Smooth muscle cell (in vitro differentiated cells): ENCODE measurements around the gene ACBD6. TPM values are rescaled to one million over a fixed set of nuclear protein-coding genes. Genes with fewer than 3 reads are reported as not detected.

Source experiments
- DNase-seq: peaks from one replicate; lab custom pipeline; 2025; ENCODE audit not compliant: unreplicated experiment; lab: John Stamatoyannopoulos, UW
- H2AFZ ChIP-seq: fragments of 200-600 bp; sonication (generic); 2 replicates; pipeline ENCODE4 v1.6.0; 2016; ENCODE audit warnings: antibody characterized with exemption, low read depth, mild to moderate bottlenecking
- H3F3A ChIP-seq: fragments of 200-600 bp; sonication (generic); 2 replicates; pipeline ENCODE4 v1.6.0; 2017; ENCODE audit warnings: antibody characterized with exemption, low read depth
- H3K27ac ChIP-seq: fragments of 200-600 bp; sonication (generic); 2 replicates; pipeline ENCODE4 v1.5.1; 2016; ENCODE audit warnings: low read depth, mild to moderate bottlenecking
- H3K27me3 ChIP-seq: fragments of 200-600 bp; sonication (generic); 2 replicates; pipeline ENCODE4 v1.6.1; 2016; ENCODE audit warnings: low read depth, mild to moderate bottlenecking
- H3K36me3 ChIP-seq: fragments of 200-600 bp; sonication (generic); 2 replicates; pipeline ENCODE4 v1.5.1; 2016; ENCODE audit warnings: low read depth
- H3K4me1 ChIP-seq: fragments of 200-600 bp; sonication (generic); 2 replicates; pipeline ENCODE4 v1.5.1; 2016; ENCODE audit warnings: low read depth
- H3K4me2 ChIP-seq: fragments of 200-600 bp; sonication (generic); 2 replicates; pipeline ENCODE4 v1.6.0; 2016; ENCODE audit warnings: mild to moderate bottlenecking
- H3K4me3 ChIP-seq: fragments of 200-600 bp; sonication (generic); 2 replicates; pipeline ENCODE4 v1.5.1; 2016; ENCODE audit warnings: mild to moderate bottlenecking
- H3K79me2 ChIP-seq: fragments of 200-600 bp; sonication (generic); 2 replicates; pipeline ENCODE4 v1.6.0; 2016; ENCODE audit warnings: low read depth, mild to moderate bottlenecking
- H3K9ac ChIP-seq: fragments of 200-600 bp; sonication (generic); 2 replicates; pipeline ENCODE4 v1.6.0; 2016; ENCODE audit warnings: low read depth
- H3K9me3 ChIP-seq: fragments of 200-600 bp; sonication (generic); replicated peaks from 2 replicates; pipeline ENCODE4 v1.5.1; 2016; ENCODE audit warnings: low read depth
- H4K20me1 ChIP-seq: fragments of 200-600 bp; sonication (generic); 2 replicates; pipeline ENCODE4 v1.6.0; 2016; ENCODE audit warnings: low read depth
- WGBS: methylation state at CpG from one replicate; pipeline ENCODE4 v1.1.7; 2016; ENCODE audit warnings: low lambda C conversion rate; 5-methylcytosine and 5-hydroxymethylcytosine counted together
- polyA plus RNA-seq: library from polyadenylated mRNA; unstranded; fragments of >200 nt; fragmentation: Nextera tagmentation; extraction: Ambion mirVana; gene quantifications from 2 replicates; pipeline ENCODE4 v1.2.1, GENCODE V29; 2016
- total RNA-seq: library from RNA; depleted of rRNA; stranded (reverse); fragments of >200 nt; gene quantifications from 2 replicates; pipeline ENCODE4 v1.2.3, GENCODE V29; 2014
- TF ChIP-seq, protein P1 (sequence below): fragments of 200-600 bp; sonication (generic); IDR thresholded peaks from 2 replicates; pipeline ENCODE4 v1.5.1; 2017; ENCODE audit warnings: borderline replicate concordance, mild to moderate bottlenecking, antibody characterized with exemption; ENCODE audit not compliant: insufficient read depth, poor library complexity, severe bottlenecking

The ACBD6 gene
- total and polyA plus RNA-seq, 2 experiments from 2014 or later = 44.1 to 48.7 TPM

- TF ChIP-seq, protein P1, sequence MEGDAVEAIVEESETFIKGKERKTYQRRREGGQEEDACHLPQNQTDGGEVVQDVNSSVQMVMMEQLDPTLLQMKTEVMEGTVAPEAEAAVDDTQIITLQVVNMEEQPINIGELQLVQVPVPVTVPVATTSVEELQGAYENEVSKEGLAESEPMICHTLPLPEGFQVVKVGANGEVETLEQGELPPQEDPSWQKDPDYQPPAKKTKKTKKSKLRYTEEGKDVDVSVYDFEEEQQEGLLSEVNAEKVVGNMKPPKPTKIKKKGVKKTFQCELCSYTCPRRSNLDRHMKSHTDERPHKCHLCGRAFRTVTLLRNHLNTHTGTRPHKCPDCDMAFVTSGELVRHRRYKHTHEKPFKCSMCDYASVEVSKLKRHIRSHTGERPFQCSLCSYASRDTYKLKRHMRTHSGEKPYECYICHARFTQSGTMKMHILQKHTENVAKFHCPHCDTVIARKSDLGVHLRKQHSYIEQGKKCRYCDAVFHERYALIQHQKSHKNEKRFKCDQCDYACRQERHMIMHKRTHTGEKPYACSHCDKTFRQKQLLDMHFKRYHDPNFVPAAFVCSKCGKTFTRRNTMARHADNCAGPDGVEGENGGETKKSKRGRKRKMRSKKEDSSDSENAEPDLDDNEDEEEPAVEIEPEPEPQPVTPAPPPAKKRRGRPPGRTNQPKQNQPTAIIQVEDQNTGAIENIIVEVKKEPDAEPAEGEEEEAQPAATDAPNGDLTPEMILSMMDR = no peak
- H3K4me1 ChIP-seq = no peaks in the 10 kb centered on the region
- no peaks in the 10 kb centered on the region for H3K36me3 ChIP-seq
- DNase-seq = no peak
- H3K4me2 ChIP-seq = no peak overlapping the region
- no peaks in the 10 kb centered on the region for H3K27me3 ChIP-seq
- H3K79me2 ChIP-seq = no peaks in the 10 kb centered on the region
- no peak overlapping the region for H3K27ac ChIP-seq
- H2AFZ ChIP-seq = no peak overlapping the region
- no peaks in the 10 kb centered on the region for H3F3A ChIP-seq
- H4K20me1 ChIP-seq = no peaks in the 10 kb centered on the region
- no peak overlapping the region for H3K4me3 ChIP-seq
- no peak overlapping the region for H3K9ac ChIP-seq
- H3K9me3 ChIP-seq = peaks cover 4% of the 10 kb centered on the region
These were observed 110.4 kb downstream of the ACBD6 start for GRCh38 chr1:180392020-180392419.

DNA sequence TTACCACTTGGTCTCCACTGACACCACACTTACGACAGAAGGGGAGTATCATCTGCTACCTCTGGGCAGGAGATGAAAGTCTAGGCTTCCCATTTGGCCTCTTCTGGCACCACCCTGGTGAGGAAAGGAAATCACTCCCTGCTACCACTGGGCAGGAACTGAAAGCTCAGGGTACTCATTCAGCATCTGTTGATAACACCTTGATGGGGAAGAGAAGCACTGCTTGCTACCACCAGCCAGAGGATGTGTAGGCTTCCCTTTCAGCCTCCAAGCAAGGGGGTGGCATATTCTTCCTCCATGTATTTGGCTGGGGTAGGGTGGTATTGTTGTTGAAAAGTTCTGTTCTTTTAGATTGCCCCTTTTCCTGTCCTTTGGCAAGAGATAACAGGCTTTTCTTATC lies 115.0 kb downstream of the ACBD6 start:
- Histone ChIP-seq H3K27ac (no peak overlapping the region), H3K27me3 (no peaks in the 10 kb centered on the region), H4K20me1 (peaks cover 4% of the 10 kb centered on the region), H3K4me1 (no peaks in the 10 kb centered on the region), H3F3A (no peaks in the 10 kb centered on the region), H2AFZ (no peak overlapping the region), H3K36me3 (no peaks in the 10 kb centered on the region), H3K79me2 (peaks cover 5% of the 10 kb centered on the region), H3K9ac (no peak overlapping the region), H3K4me2 (no peak overlapping the region), H3K9me3 (no peaks in the 10 kb centered on the region), H3K4me3 (no peak overlapping the region)
- 92% methylated on average over 1 of the region's 1 CpG for WGBS
- TF ChIP-seq, protein P1 = no peak
- DNase-seq = no peak

DNA sequence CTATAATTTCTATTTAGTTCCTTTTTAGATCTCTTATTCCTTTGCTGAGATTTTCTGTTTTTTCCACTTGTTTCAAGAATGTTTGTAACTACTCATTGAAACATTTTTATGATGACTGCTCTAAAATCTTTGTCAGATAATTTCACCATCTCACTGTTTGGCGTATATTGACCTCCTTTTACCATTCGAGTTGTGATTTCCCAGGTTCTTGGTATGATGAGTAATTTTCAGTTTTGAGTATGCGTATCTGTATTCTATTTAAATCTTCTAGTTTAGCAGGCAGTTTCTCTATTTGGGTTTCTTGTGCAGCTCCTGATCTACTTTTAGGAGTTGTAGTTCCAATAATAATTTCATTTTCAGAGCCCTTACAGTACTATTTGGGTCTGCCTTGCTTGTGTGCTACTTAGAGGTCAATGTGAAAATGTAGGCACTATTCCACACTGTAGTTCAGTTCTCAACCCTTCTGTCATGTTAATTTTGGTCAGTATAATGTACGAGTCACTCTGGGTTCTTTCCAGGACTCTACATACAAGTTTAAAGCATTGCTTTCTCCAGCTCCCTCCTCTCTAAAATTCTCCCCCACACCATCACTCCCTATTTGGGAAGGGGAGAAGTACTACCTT lies 115.5 kb downstream of the ACBD6 start:
- no peak overlapping the region for H3K27ac ChIP-seq
- no peak for DNase-seq
- TF ChIP-seq, protein P1 = no peak
- peaks cover 9% of the 10 kb centered on the region for H3K79me2 ChIP-seq
- no peak overlapping the region for H3K4me3 ChIP-seq
- H3K36me3 ChIP-seq = peaks cover 4% of the 10 kb centered on the region
- H3F3A ChIP-seq = no peaks in the 10 kb centered on the region
- 93% methylated on average over 4 of the region's 4 CpGs for WGBS
- no peaks in the 10 kb centered on the region for H3K27me3 ChIP-seq
- H3K4me2 ChIP-seq = no peak overlapping the region
- H3K4me1 ChIP-seq = no peaks in the 10 kb centered on the region
- peaks cover 4% of the 10 kb centered on the region for H4K20me1 ChIP-seq
- no peaks in the 10 kb centered on the region for H3K9me3 ChIP-seq
- H3K9ac ChIP-seq = no peak overlapping the region
- no peak overlapping the region for H2AFZ ChIP-seq

GRCh38 chr1:180385144-180385543 lies 117.2 kb downstream of the ACBD6 start:
- DNase-seq = no peak
- TF ChIP-seq, protein P1 = no peak
- Histone ChIP-seq H3F3A (no peaks in the 10 kb centered on the region), H3K27ac (no peak overlapping the region), H3K4me2 (no peak overlapping the region), H3K79me2 (peaks cover 24% of the 10 kb centered on the region), H3K4me1 (no peaks in the 10 kb centered on the region), H3K36me3 (peaks cover 13% of the 10 kb centered on the region), H3K9ac (no peak overlapping the region), H3K27me3 (no peaks in the 10 kb centered on the region), H4K20me1 (peaks cover 4% of the 10 kb centered on the region), H3K9me3 (peaks cover 6% of the 10 kb centered on the region), H2AFZ (no peak overlapping the region), H3K4me3 (no peak overlapping the region)
